Fibroblast of skin of back (primary cell): ENCODE data around the gene LTA4H.
"Not testable (repeated sequence)": the region's sequence is repeated elsewhere in the genome, so short reads cannot be mapped to it uniquely, and the experiment has no call there.

Experiments used
- DNase-seq: peaks from one replicate; pipeline ENCODE4 v3.0.0-alpha.2; 2013

LTA4H gene

DNA sequence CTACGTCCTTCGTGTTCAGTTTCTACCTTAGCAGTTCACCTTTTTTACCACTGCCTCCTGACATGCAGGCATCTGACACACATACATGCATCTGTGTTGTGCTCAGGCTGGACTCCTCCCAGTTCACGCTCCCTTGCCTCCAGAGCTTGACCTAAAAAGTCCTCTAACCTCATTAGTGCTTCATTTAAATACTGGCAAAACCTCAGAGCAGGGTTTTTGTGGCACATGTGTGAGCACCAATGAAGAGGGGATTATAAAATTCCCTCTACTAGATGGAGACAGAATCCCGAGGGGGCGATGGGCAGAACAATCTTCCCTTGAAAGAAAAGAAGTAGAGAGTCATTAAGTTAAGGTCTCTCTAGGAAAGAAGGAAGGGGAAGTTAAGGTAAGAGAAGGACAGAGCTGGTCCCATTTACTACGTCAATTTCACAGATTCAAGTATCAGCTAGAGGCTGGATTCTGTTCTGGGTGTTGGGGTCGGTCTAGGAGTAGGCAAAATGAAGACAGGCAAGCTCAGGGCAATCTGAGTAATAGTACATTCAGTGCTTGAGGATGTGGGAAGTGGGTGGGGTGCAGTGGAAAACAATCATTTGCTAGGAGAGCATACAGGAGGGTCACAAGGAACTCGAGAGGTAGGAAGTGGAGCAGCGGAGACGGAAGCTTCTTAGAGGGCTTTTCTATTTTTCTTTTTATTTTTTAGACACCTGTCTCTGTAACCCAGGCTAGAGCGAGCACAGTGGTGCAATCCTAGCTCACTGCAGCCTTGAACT, 46.7 kb downstream of the LTA4H start:
- no peak for DNase-seq

DNA sequence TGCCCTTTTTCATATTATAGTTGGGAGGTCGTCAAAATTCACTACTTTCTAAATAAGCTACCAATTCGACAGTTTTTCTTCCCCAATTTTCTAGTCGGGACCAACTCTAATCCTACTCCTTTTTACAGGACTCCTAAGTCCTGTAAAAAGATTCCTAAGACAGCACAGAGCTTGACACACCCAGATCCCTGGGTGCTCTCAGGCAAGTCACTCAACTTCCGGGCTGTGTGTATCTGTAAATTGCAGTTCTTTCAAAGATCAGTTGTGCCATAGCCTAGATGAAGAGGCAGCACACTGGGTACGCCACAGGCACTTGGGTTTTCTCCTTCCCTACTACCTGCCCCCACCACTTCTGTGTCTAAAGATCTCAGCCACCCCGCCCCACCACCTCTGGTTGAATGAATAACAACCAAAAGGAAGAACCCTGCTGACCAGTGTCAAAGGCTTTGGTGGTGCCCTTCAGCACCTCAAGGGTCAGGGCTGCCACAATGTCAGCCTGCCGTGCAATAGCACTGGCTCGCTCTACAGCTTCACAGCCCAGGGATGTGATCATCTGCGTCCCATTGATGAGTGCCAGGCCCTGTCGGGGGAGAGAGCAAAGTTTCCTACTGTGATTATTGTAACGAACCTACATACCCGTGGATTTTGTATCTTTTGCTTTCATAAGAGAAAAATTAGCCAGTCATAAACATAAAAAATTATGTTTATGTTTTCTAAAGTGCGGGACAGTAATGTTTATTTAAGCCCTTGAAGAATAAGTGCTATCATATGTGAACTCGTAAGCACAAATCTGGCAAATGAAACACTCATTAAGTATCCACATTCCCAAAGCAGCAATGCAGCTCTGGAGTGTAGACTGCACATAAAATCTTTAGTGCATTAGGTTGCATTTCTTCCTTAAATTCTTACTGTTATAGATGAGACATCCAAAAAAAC, 48.5 kb downstream of the LTA4H start:
- DNase-seq: no peak

DNA sequence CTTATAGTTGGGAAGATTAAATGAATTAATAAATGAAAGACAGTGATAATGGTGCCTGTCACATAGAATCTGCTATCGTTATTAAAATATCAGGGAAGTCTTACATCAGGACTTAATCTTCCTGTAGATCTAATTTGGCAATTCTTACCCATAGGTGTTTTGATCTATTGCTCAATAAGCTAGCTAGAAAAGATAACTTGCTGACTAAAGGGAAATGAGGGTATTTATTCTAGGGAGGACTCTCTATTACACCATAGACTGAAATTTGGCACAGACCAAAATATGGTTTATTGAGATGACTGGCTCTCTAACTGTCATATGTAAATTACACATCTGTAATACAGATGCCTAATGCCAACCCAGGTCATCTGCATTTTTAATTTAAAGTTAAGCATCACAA, 50.7 kb downstream of the LTA4H start:
- no peak for DNase-seq

DNA sequence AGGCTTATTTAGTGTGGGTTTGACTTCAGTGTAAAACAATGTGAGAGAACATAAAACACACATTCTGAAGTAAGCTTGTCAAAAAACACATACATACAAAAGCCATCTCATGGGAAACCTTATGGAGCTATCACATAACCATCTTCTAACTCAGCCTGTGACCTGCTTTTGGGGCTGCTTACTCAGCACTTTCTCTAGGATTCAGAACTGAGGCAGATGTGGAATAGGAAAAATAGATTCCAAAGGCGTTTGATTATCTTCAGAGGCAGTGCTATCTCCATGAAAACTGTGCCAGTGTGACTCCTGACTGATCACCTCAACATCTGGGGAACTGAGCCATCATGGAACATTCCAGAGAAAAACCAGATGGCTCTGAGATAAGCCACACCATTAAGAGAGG, 52.8 kb downstream of the LTA4H start:
- no peak for DNase-seq

DNA sequence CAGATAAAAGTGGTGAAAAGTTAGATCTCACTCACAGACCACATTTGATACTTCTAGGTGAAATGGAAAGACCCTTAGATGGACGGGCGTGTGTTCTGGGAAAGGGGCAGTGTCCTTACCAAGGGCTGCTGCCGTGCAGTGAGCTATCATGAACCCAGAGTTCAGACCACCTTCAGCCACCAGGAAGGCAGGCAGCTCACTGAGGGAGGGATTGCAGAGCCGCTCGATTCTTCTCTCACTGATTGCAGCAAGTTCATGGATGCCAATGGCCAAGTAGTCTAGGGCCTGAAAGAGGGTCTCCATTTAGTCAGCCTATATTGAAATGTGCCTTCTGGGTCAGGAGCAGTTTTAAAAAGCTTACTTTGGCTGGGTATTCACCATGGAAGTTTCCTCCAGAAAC, 55.0 kb downstream of the LTA4H start:
- DNase-seq: no peak

DNA sequence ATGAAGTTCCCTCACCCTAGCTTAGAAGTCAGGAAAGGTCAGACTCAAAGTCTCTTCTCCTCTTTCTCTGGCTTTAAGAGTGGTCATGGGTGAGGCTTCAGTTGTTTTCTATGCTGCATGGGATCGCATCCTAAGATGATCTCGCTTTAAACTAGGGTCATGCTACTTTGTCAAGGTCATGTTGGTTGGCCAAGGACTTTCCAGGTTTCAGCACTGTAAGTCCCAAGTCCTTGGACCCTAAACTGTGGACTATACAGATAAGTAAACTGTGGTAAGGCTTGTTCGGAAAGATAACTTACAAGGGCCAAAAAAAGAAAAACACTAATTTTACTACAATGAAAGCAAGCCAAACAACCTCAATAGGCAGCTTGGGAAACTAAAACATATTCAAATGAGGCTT, 56.6 kb downstream of the LTA4H start:
- no peak for DNase-seq

DNA sequence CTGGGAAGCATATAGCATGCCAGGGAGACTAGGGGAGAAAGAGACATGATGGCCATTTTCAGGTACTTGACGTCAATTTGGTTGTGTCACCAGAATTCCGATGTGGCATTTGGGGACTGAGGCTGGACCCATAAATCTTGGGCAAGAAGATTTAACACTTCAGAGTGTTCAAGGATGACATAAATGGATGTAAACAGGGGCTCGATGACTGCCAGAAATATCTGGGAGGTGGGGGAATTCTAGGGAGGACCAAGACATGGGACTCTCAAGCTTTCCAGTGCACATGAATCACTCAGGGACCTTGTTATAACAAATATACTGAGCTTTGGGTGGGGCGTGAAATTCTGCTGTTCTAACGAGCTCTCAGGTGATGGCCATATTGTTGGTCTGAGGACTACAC, 57.0 kb downstream of the LTA4H start:
- DNase-seq: no peak

DNA sequence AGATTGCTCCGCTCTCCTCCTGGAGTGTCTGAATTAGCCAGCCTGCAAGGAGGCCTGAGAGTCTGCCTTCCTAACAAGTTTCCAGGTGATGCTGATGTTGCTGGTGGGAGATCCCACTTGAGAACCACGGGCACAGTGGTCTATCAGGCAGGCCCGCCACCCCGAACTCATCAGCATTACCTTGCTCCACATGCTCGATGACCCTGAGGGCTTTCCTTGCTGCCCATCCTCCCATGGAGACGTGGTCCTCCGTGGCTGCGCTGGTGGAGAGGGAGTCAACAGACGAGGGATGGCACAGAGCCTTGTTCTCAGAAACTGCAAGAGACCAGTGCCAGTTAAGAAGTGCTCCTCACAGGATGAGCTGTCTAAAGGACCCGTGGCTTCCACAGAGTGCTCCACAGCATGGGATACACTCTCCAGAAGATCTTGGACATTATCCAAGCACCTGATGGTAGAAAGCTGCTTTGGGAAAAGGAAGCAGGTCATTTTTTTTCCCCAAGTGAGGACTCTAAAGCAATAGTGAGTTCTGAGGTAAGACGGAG, 57.6 kb downstream of the LTA4H start:
- no peak for DNase-seq

DNA sequence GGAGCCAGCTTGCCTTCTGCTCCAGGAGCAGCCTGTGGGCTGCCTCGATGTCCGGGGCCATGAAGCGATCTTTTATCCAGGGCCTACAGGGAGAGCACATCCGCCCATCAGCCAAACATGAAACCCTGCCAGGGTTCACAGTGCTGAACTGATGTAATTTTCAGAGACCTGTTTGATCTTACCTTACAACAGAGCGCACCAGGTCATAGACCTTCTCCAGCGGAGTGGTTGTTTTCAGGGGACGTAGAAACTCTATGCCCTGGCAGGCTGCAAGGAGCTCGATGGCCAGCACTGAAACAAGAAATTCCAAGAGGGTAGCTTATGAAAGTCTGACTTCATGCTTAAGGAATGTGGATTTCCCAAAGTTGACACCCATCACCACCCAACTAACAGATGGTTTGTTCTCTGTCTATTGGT, 59.0 kb downstream of the LTA4H start:
- peak; percentile 37 for DNase-seq

DNA sequence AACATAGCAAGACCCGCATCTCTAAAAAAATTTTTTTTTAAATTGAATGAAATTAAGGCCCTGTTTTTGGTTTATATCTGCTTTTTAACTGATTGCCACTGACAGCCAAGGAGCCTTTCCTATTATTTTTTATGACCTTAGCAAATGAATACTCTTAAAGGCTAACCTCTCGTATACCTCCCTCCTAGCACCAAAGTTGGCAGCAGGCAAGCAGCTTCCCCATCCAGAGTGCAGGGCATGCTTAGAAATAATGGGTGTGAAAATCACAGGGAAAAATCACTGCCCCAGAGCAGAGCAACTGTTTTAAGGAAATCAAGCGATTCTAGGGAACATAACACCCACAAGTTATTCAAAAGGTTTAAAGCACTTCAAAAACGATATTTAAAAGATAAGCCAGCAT, 59.9 kb downstream of the LTA4H start:
- DNase-seq: no peak

DNA sequence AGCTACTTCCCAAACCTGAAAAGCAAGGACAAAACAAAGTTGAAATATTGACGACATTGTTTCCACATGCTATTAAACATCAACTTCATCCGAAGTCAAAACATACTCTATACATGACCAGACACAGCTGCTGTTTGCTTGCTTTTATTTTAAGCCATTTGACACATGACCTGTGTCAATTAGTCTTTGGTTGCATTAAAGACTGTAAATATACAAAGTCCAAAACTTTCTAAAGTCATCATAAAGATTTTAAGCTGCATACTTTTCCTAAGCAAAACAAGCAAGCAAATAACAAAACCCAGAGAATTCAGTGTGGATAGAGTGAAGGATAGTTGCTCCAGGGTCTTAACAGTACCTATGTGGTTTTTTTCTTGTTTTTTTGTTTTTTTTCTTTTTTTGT, 61.0 kb downstream of the LTA4H start:
- DNase-seq: no peak

DNA sequence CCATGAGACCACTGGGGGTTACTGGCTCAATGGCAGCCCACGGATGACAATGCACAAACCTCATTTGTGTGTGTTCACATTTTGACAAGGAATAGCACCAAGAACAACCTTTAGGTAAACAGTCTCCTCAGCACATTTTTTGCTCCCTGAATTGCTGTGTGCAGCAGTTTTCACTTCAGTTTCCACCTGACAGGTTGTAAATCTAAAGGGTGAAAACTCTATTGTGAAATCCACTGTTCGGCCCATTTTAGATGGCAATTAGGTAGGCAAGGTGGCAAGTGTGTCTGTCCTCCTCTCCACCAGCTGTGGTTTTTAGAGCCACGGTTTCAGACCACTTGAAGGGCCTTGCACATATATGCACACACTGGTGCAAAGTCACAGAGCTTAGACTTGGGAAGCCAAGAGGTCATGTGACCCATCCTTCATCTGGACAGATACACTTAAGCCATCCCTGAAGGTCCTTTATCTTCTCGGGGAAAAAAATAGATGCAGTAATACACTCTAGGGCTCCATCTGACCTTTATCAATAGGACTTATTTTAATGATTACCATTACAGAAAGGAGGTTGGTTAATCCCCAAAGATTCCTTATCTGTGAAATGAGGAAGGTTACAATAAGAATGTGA, 62.4 kb downstream of the LTA4H start:
- DNase-seq: no peak

DNA sequence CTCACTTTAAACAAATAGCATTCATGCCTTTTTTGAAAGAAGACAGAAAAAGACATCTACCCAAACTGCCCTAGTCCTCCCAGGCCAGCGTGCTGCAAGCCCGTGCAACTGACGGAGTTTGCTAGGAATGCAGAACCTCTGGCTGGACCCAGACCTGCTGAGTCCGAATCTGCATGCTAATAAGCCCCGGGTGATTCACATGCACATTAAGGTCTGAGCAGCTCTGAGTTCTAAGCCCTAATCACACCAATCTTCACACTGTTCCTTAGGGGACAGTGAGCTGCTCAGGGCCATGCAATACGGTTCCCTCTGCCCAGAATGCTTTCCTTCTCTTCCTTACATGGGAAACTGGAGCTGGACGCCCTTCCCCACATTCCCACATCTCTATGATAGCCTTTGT, 64.5 kb downstream of the LTA4H start:
- no peak for DNase-seq

DNA sequence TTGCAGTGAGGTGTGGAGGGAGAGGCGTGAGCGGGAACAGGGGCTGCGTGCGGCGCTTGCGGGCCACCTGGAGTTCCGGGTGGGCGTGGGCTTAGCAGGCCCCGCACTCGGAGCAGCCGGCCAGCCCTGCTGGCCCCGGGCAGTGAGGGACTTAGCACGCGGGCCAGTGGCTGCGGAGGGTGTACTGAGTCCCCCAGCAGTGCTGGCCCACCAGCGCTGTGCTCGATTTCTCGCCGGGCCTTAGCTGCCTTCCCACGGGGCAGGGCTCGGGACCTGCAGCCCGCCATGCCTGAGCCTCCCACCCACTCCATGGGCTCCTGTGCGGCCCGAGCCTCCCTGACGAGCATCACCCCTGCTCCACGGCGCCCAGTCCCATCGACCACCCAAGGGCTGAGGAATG, 66.3 kb downstream of the LTA4H start:
- DNase-seq: not testable (repeated sequence)

DNA sequence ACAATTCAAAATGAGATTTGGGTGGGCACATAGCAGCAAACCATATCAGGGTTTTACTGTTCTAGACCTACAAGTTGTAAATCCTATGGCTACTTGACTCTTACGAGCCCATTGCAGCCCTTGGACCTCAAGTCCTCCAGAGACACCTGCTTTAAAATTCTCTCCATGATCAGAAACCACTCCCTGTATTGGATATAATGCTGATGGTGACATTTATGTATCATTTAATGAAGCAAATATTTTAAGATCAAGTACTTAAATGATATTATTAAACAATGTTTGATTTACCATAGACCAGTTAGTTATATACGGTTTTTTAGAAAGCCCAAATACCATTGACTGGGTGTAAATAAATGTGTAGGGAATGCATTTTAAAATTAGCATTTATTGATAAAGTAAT, 68.1 kb downstream of the LTA4H start:
- no peak for DNase-seq

DNA sequence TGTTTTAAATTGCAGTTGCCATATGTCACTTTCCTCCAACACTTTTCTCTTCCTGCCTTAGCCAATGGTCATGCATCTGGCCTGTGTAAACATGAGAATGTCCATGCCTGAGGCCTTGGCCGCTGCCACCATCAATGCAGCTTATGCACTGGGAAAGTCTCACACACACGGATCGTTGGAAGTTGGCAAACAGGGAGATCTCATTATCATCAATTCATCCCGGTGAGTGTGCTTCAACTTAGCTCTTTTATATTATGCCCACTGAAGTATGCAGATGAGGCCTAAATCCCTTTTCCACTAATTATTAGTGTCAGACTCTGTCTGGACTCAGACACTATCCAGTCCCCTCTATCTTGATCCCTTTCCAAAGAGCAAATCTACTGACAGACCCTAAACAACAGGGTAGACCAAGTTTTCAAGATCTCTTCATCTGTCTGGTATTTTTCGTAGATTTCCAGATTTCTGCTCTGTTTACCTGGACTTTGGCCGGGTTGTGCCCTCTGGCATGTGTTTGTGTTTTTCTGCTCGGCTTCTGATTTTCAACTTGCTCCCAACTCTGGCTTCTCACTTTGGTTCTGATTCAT, 69.0 kb downstream of the LTA4H start:
- no peak for DNase-seq

DNA sequence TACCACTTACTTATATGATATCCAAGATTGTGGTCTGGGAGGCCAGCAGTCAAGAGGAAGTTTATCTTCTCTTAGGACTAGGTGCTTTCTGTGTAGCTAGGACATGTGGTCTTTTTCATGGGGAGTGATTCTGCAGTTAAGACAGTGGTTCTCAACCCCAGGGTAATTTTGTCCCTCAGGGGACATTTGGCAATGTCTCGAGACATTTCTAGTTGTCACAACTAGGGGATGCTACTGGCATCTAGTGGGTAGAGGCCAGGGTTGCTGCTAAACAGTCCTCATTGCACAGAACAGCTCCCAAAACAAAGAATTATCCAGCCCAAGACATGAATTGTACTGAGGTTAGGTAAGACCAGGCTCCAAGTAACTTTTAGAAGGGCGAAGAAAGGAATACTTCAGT, 72.3 kb downstream of the LTA4H start:
- no peak for DNase-seq

DNA sequence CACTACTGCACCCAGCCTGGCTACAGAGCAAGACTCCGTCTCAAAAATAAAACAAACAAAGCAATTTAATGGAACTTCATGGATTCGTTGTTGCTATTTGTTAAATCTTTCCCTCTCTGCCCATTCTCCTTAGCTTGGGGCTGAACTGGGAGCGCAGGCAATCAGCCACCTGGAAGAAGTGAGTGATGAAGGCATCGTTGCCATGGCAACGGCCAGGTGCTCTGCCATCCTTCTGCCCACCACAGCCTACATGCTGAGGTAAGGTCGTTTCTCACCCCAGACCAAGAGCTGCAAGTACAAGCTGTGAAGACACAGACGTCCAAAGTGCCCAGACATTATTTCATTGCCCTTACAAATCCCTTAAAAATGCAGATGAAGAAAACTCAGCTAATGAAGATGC, 73.2 kb downstream of the LTA4H start:
- no peak for DNase-seq

DNA sequence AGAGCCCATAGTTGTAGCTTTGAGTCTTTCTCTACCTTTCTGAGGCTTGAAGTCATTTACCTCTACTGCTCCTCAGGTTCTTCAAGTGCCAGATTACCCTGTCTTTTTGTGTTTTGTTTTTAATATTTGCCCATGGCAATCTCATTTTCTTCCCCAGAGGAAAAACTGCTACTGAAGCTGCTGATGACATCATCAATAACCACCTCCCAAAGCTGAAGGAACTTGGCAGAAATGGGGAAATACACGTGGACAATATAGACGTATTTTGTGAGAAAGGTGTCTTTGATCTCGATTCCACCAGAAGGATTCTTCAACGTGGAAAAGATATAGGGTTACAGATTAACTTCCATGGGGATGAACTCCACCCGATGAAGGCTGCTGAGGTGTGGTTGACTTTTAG, 75.1 kb downstream of the LTA4H start:
- DNase-seq: no peak

DNA sequence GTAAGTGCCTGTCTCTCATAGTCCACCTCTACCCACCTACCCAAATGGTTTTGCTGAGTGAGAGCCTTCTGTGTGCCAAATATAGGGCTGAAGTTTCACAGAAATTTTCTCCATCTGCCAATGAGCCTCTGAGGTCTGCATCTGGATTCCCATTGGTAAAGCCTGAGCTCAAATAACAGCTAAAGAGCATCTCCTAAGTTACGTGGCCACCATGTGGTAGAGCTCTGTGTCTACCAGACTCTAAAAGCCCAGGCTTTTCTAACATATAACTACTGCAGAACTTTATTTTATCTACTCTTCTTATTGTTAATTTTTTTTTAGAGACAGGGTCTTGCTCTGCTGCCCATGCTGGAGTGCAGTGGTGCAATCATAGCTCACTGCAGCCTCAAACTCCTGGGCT, 76.3 kb downstream of the LTA4H start:
- DNase-seq: peak; percentile 9

DNA sequence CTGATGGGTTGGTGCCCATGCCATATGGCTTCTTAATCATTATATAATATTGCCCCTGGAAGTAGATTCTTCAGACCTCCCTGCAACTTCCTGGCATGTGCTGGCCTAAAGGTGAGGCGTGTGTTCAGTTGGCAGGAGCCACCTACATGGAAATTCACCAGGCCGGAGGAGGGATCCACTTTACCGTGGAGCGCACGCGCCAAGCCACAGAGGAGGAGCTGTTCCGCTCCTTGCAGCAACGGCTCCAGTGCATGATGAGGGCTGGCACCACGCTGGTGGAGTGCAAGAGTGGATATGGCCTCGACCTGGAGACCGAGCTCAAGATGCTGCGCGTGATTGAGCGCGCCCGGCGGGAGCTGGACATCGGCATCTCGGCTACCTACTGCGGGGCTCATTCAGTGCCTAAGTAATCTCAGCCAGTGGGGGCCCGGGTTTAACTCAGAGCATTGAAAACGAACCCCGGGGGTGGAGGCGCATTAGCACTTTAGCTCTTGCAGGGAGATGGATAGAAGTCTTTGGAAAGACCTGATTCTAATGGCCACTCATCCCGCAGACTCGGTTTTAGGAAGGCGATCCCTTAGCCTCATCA, 78.7 kb downstream of the LTA4H start:
- no peak for DNase-seq

DNA sequence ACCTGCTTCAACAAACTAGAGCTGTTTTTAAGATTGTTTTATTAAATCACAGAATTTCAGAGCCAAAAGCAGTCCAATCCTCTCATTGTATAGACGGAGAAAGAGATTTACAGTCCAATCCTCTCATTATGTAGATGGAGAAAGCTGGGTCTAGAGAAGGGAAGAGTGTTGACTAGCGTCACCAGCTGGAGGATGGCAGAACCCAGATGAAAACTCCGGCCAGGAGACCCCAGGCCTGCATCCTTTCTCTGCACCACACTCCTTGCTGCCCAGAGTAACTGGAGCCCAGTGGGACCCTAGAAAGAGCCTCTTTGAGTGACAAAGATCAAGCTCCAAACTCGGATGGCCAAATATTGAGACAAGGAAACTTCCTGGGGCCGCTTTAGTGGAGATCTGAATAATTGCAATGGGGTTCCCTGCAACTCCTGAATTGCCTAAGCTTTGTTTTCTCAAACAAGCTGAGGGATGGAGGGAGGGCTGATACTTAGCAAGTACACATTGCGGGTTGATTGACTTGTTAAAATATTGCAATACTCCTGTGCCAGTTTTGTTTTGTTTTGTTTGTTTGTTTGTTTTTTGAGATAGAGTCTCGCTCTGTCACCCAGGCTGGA, 79.7 kb downstream of the LTA4H start:
- DNase-seq: no peak
